Measurements from ENCODE around the gene GLRA1. TPM values are rescaled to one million over a fixed set of nuclear protein-coding genes. Genes with fewer than 3 reads are reported as not detected.

GLRA1 gene
- total RNA-seq, 4 donors from 2014 or later, result not detected

- Histone ChIP-seq H3K36me3 (no peaks in the 10 kb centered on the region), H3K27ac (replicated peaks in 1 of 4) (no peak overlapping the region), H3K4me3 (no peak overlapping the region), H3K9me3 (no peaks in the 10 kb centered on the region), H3K4me1 (no peaks in the 10 kb centered on the region), H3K27me3 (no peaks in the 10 kb centered on the region)
- WGBS, result 60% methylated on average over 2 of the region's 2 CpGs
- intact Hi-C loops (cut with DNase I), result no loop called here
- TF ChIP-seq EP300 (IDR thresholded peaks at IDR 0.05) (no peak), CTCF (IDR thresholded peaks at IDR 0.05) (no peak), POLR2A (IDR thresholded peaks at IDR 0.05; ENCODE audit: low read depth) (no peak), POLR2AphosphoS5 (IDR thresholded peaks at IDR 0.05) (no peak)
- DNase-seq (ENCODE audit: extremely low spot score), result peak; percentile 34
Measured at GRCh38 chr5:151961557-151961956, 36.9 kb upstream of the GLRA1 start.

GRCh38 chr5:151958111-151958510 lies 33.5 kb upstream of the GLRA1 start:
- Histone ChIP-seq H3K27ac (replicated peaks in 1 of 4) (no peak overlapping the region), H3K4me3 (no peak overlapping the region), H3K4me1 (no peaks in the 10 kb centered on the region), H3K9me3 (no peaks in the 10 kb centered on the region), H3K27me3 (no peaks in the 10 kb centered on the region), H3K36me3 (no peaks in the 10 kb centered on the region)
- 39% methylated on average over 3 of the region's 3 CpGs for WGBS
- intact Hi-C loops (cut with DNase I), result no loop called here
- DNase-seq (ENCODE audit: extremely low spot score), result peak; percentile 79
- no peak for TF ChIP-seq CTCF (IDR thresholded peaks at IDR 0.05)

- H3K9me3 ChIP-seq, result no peaks in the 10 kb centered on the region
- H3K4me3 ChIP-seq, result no peak overlapping the region
- no peak overlapping the region for H3K27ac ChIP-seq (replicated peaks in 1 of 4)
- TF ChIP-seq EP300 (IDR thresholded peaks at IDR 0.05), result no peak
- no peak for TF ChIP-seq POLR2A (IDR thresholded peaks at IDR 0.05; ENCODE audit: low read depth)
- TF ChIP-seq CTCF (IDR thresholded peaks at IDR 0.05), result no peak
- TF ChIP-seq POLR2AphosphoS5 (IDR thresholded peaks at IDR 0.05), result no peak
- no peaks in the 10 kb centered on the region for H3K36me3 ChIP-seq
- intact Hi-C loops (cut with DNase I), result no loop called here
- 88% methylated on average over 3 of the region's 3 CpGs for WGBS
- no peaks in the 10 kb centered on the region for H3K27me3 ChIP-seq
- peak; percentile 14 for DNase-seq (ENCODE audit: extremely low spot score)
- no peaks in the 10 kb centered on the region for H3K4me1 ChIP-seq
Measured at GRCh38 chr5:151956725-151957124, 32.1 kb upstream of the GLRA1 start.

GRCh38 chr5:151954255-151954654 lies 29.6 kb upstream of the GLRA1 start:
- H3K27me3 ChIP-seq, result no peaks in the 10 kb centered on the region
- no peaks in the 10 kb centered on the region for H3K9me3 ChIP-seq
- no peak overlapping the region for H3K27ac ChIP-seq (replicated peaks in 1 of 4)
- peak; percentile 74 for DNase-seq (ENCODE audit: extremely low spot score)
- no peak for TF ChIP-seq POLR2A (IDR thresholded peaks at IDR 0.05; ENCODE audit: low read depth)
- TF ChIP-seq CTCF (IDR thresholded peaks at IDR 0.05), result no peak
- TF ChIP-seq EP300 (IDR thresholded peaks at IDR 0.05), result no peak
- no peak for TF ChIP-seq POLR2AphosphoS5 (IDR thresholded peaks at IDR 0.05)
- no peaks in the 10 kb centered on the region for H3K36me3 ChIP-seq
- WGBS, result 87% methylated on average over 4 of the region's 4 CpGs
- intact Hi-C loops (cut with DNase I), result no loop called here
- no peak overlapping the region for H3K4me3 ChIP-seq
- H3K4me1 ChIP-seq, result no peaks in the 10 kb centered on the region

GRCh38 chr5:151953833-151954232 lies 29.2 kb upstream of the GLRA1 start:
- no peaks in the 10 kb centered on the region for H3K27me3 ChIP-seq
- no peaks in the 10 kb centered on the region for H3K9me3 ChIP-seq
- 82% methylated on average over 1 of the region's 1 CpG for WGBS

More at GRCh38 chr5:151953833-151954232, 29.2 kb upstream of the GLRA1 start:
- TF ChIP-seq EP300 (IDR thresholded peaks at IDR 0.05), result no peak
- Histone ChIP-seq H3K27ac (replicated peaks in 1 of 4) (no peak overlapping the region), H3K36me3 (no peaks in the 10 kb centered on the region), H3K4me3 (no peak overlapping the region), H3K4me1 (no peaks in the 10 kb centered on the region)
- peak; percentile 10 for DNase-seq (ENCODE audit: extremely low spot score)
- intact Hi-C loops (cut with DNase I), result no loop called here

All from esophagus muscularis mucosa (tissue), 4 donors.